ENCODE measurements around the gene DICER1.

DNA sequence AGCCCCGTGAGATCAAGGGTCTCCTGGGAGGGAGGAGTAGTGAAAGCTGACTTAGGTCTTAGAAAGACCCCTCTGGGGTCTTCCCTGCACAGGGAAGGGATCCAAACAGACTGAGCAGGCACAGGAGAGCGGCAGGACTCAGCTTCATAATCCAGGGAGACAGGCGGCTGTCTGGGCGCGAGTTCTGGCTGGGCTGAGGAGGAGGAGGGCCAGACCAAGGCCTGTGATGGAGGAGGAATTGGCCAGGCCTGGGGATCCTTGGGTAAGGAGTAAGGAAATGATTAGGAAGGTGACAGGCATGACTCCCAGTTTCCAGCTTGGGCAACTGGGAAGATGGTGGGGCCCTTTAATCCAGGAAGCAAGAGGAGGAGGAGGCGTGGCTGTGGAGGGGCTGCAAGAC, 93.1 kb downstream of the DICER1 start:
- no peak for TF ChIP-seq NFE2L2 (conservative IDR thresholded peaks at IDR 0.05; ENCODE audit: low read length)
- no peak for TF ChIP-seq EP300 (IDR thresholded peaks at IDR 0.05)
- TF ChIP-seq HDAC2 (IDR thresholded peaks at IDR 0.05), result no peak
- TF ChIP-seq, protein P1, sequence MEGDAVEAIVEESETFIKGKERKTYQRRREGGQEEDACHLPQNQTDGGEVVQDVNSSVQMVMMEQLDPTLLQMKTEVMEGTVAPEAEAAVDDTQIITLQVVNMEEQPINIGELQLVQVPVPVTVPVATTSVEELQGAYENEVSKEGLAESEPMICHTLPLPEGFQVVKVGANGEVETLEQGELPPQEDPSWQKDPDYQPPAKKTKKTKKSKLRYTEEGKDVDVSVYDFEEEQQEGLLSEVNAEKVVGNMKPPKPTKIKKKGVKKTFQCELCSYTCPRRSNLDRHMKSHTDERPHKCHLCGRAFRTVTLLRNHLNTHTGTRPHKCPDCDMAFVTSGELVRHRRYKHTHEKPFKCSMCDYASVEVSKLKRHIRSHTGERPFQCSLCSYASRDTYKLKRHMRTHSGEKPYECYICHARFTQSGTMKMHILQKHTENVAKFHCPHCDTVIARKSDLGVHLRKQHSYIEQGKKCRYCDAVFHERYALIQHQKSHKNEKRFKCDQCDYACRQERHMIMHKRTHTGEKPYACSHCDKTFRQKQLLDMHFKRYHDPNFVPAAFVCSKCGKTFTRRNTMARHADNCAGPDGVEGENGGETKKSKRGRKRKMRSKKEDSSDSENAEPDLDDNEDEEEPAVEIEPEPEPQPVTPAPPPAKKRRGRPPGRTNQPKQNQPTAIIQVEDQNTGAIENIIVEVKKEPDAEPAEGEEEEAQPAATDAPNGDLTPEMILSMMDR (IDR thresholded peaks at IDR 0.05), result no peak
- TF ChIP-seq, protein P2, sequence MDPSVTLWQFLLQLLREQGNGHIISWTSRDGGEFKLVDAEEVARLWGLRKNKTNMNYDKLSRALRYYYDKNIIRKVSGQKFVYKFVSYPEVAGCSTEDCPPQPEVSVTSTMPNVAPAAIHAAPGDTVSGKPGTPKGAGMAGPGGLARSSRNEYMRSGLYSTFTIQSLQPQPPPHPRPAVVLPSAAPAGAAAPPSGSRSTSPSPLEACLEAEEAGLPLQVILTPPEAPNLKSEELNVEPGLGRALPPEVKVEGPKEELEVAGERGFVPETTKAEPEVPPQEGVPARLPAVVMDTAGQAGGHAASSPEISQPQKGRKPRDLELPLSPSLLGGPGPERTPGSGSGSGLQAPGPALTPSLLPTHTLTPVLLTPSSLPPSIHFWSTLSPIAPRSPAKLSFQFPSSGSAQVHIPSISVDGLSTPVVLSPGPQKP (IDR thresholded peaks at IDR 0.05; ENCODE audit: low read depth, low read length), result no peak
- no peak for TF ChIP-seq RAD21 (conservative IDR thresholded peaks at IDR 0.05 in 1 of 2, IDR thresholded peaks at IDR 0.05 in 1 of 2)
- TF ChIP-seq, protein P3, sequence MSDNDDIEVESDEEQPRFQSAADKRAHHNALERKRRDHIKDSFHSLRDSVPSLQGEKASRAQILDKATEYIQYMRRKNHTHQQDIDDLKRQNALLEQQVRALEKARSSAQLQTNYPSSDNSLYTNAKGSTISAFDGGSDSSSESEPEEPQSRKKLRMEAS (IDR thresholded peaks at IDR 0.05), result no peak

Data from A549 (cell line).